Neural cell (in vitro differentiated cells): Measurements from ENCODE around the gene ASCL2.

Experiments
- EP300 ChIP-seq: fragments of 450-650 bp; conservative IDR thresholded peaks from 2 replicates; pipeline ENCODE4 v1.6.1; 2014; ENCODE audit warnings: antibody characterized with exemption, mild to moderate bottlenecking, moderate library complexity; ENCODE audit not compliant: poor library complexity, severe bottlenecking
- POLR2AphosphoS5 ChIP-seq: IDR thresholded peaks from 2 replicates; pipeline ENCODE4 v1.6.1; 2012
- REST ChIP-seq: IDR thresholded peaks from 2 replicates; pipeline ENCODE4 v1.6.1; 2012; ENCODE audit warnings: borderline replicate concordance
- SMC3 ChIP-seq: fragments of 450-650 bp; conservative IDR thresholded peaks from 2 replicates; pipeline ENCODE4 v1.6.1; 2014; ENCODE audit warnings: antibody characterized with exemption, mild to moderate bottlenecking, moderate library complexity; ENCODE audit not compliant: poor library complexity

- TF ChIP-seq SMC3 (no peak), EP300 (no peak), POLR2AphosphoS5 (no peak), REST (no peak)
Observed at GRCh38 chr11:2235588-2236326, 34.6 kb downstream of the ASCL2 start.
